Spinal cord (tissue), 10 donors: ENCODE data around the gene SMTNL2. TPM values are rescaled to one million over a fixed set of nuclear protein-coding genes. Genes with fewer than 3 reads are reported as not detected.

ENCODE experiments used
- DNase-seq, 6 donors: peaks; one replicate each; pipeline versions ENCODE4 v3.0.0 to v3.0.0-alpha.2; 2013 to 2015; ENCODE audit warnings: low spot score in 6 of 6, low read depth in 4 of 6
- H3K27ac ChIP-seq: one replicate; pipeline ENCODE4 v1.5.1; 2013; ENCODE audit warnings: low read depth, low read length, control low read depth
- H3K27me3 ChIP-seq: one replicate; pipeline ENCODE4 v1.6.1; 2013; ENCODE audit warnings: low read length; ENCODE audit not compliant: control insufficient read depth, insufficient read depth
- H3K36me3 ChIP-seq: one replicate; pipeline ENCODE4 v1.6.1; 2013; ENCODE audit warnings: low read length; ENCODE audit not compliant: control insufficient read depth, insufficient read depth
- H3K4me1 ChIP-seq: one replicate; pipeline ENCODE4 v1.6.1; 2013; ENCODE audit warnings: low read length; ENCODE audit not compliant: control insufficient read depth, insufficient read depth
- H3K4me3 ChIP-seq: one replicate; pipeline ENCODE4 v1.5.1; 2013; ENCODE audit warnings: low read depth, low read length, control low read depth
- H3K9me3 ChIP-seq: one replicate; pipeline ENCODE4 v1.6.1; 2013; ENCODE audit warnings: low read length; ENCODE audit not compliant: control insufficient read depth, insufficient read depth
- WGBS: methylation state at CpG from one replicate; pipeline ENCODE4 v1.1.5; 2013; ENCODE audit warnings: missing lambda C conversion rate; ENCODE audit not compliant: insufficient coverage; 5-methylcytosine and 5-hydroxymethylcytosine counted together
- polyA plus RNA-seq, 2 donors: library from polyadenylated mRNA; unstranded; fragments of 120-200 nt; gene quantifications; one replicate each; pipeline ENCODE4 v1.2.1, GENCODE V29; 2013; ENCODE audit not compliant: insufficient read length in 2 of 2
- total RNA-seq, 2 donors: library from RNA; depleted of rRNA in 1 of 2; stranded (reverse); fragments of 120-200 nt in 1 of 2; fragments of >200 nt in 1 of 2; gene quantifications; one replicate each; pipeline versions ENCODE4 v1.2.3 to v1.2.4, GENCODE V29; 2013 to 2014
- donor health status: healthy.

SMTNL2 gene
- total and polyA plus RNA-seq, 4 donors, result 5.1 to 33.9 (median 9.3) TPM

GRCh38 chr17:4607773-4608187, 23.5 kb downstream of the SMTNL2 start:
- no peak overlapping the region for H3K4me3 ChIP-seq
- no peaks in the 10 kb centered on the region for H3K27me3 ChIP-seq
- peaks cover 37% of the 10 kb centered on the region for H3K4me1 ChIP-seq
- peak in 3 of 6 donors; percentile 61 to 87 (median 85) for DNase-seq
- H3K36me3 ChIP-seq, result no peaks in the 10 kb centered on the region
- peak overlapping the region; percentile 77 for H3K27ac ChIP-seq
- WGBS, result 11% methylated on average over 5 of the region's 9 CpGs
- no peaks in the 10 kb centered on the region for H3K9me3 ChIP-seq

- Histone ChIP-seq H3K4me1 (peaks cover 29% of the 10 kb centered on the region), H3K36me3 (no peaks in the 10 kb centered on the region), H3K27ac (no peak overlapping the region), H3K4me3 (no peak overlapping the region), H3K9me3 (no peaks in the 10 kb centered on the region), H3K27me3 (no peaks in the 10 kb centered on the region)
- no peak for DNase-seq
- WGBS, result 97% methylated on average over 7 of the region's 7 CpGs
Observed at GRCh38 chr17:4609761-4610160, 25.4 kb downstream of the SMTNL2 start.

GRCh38 chr17:4610162-4610561, 25.8 kb downstream of the SMTNL2 start:
- Histone ChIP-seq H3K27ac (no peak overlapping the region), H3K27me3 (no peaks in the 10 kb centered on the region), H3K36me3 (no peaks in the 10 kb centered on the region), H3K9me3 (no peaks in the 10 kb centered on the region), H3K4me3 (no peak overlapping the region), H3K4me1 (peaks cover 28% of the 10 kb centered on the region)
- WGBS, result 90% methylated on average over 3 of the region's 5 CpGs
- DNase-seq, result no peak

GRCh38 chr17:4610656-4611055, 26.3 kb downstream of the SMTNL2 start:
- H3K36me3 ChIP-seq, result no peaks in the 10 kb centered on the region
- peaks cover 25% of the 10 kb centered on the region for H3K4me1 ChIP-seq
- WGBS, result 85% methylated on average over 3 of the region's 6 CpGs
- no peak overlapping the region for H3K27ac ChIP-seq
- no peaks in the 10 kb centered on the region for H3K27me3 ChIP-seq
- DNase-seq, result no peak
- no peak overlapping the region for H3K4me3 ChIP-seq
- no peaks in the 10 kb centered on the region for H3K9me3 ChIP-seq

- Histone ChIP-seq H3K9me3 (no peaks in the 10 kb centered on the region), H3K4me1 (no peaks in the 10 kb centered on the region), H3K4me3 (no peak overlapping the region), H3K27ac (no peak overlapping the region), H3K27me3 (no peaks in the 10 kb centered on the region), H3K36me3 (no peaks in the 10 kb centered on the region)
- 79% methylated on average over 9 of the region's 9 CpGs for WGBS
- DNase-seq, result no peak
Observed at GRCh38 chr17:4616476-4616875, 32.1 kb downstream of the SMTNL2 start.

- no peaks in the 10 kb centered on the region for H3K27me3 ChIP-seq
- no peak overlapping the region for H3K27ac ChIP-seq
- H3K9me3 ChIP-seq, result no peaks in the 10 kb centered on the region
- no peaks in the 10 kb centered on the region for H3K4me1 ChIP-seq
- H3K36me3 ChIP-seq, result no peaks in the 10 kb centered on the region
- DNase-seq, result no peak
- 80% methylated on average over 17 of the region's 17 CpGs for WGBS
- H3K4me3 ChIP-seq, result no peak overlapping the region
Observed at GRCh38 chr17:4617090-4617489, 32.8 kb downstream of the SMTNL2 start.

- DNase-seq, result no peak
- peak overlapping the region; percentile 7 for H3K27ac ChIP-seq
- 44% methylated on average over 10 of the region's 15 CpGs for WGBS
Observed at GRCh38 chr17:4617590-4618351, 33.4 kb downstream of the SMTNL2 start.

GRCh38 chr17:4620531-4621101, 36.3 kb downstream of the SMTNL2 start:
- WGBS, result 91% methylated on average over 4 of the region's 4 CpGs
- Histone ChIP-seq H3K4me1 (peaks cover under 1% of the 10 kb centered on the region), H3K4me3 (no peak overlapping the region), H3K36me3 (no peaks in the 10 kb centered on the region), H3K27ac (no peak overlapping the region), H3K27me3 (no peaks in the 10 kb centered on the region), H3K9me3 (peaks cover 4% of the 10 kb centered on the region)
- DNase-seq, result no peak

More at GRCh38 chr17:4617590-4618351, 33.4 kb downstream of the SMTNL2 start:
- Histone ChIP-seq H3K9me3 (peaks cover 4% of the 10 kb centered on the region), H3K36me3 (no peaks in the 10 kb centered on the region), H3K4me1 (no peaks in the 10 kb centered on the region), H3K4me3 (no peak overlapping the region), H3K27me3 (no peaks in the 10 kb centered on the region)

- no peak for DNase-seq
- no peaks in the 10 kb centered on the region for H3K27me3 ChIP-seq
- H3K27ac ChIP-seq, result no peak overlapping the region
- WGBS, result 94% methylated on average over 1 of the region's 1 CpG
- peaks cover 4% of the 10 kb centered on the region for H3K4me1 ChIP-seq
- H3K4me3 ChIP-seq, result no peak overlapping the region
- peaks cover 4% of the 10 kb centered on the region for H3K9me3 ChIP-seq
- no peaks in the 10 kb centered on the region for H3K36me3 ChIP-seq
Observed at GRCh38 chr17:4622375-4622774, 38.0 kb downstream of the SMTNL2 start.

GRCh38 chr17:4623249-4623648, 38.9 kb downstream of the SMTNL2 start:
- Histone ChIP-seq H3K9me3 (peaks cover 4% of the 10 kb centered on the region), H3K36me3 (no peaks in the 10 kb centered on the region), H3K4me1 (peaks cover 4% of the 10 kb centered on the region), H3K27ac (no peak overlapping the region), H3K27me3 (no peaks in the 10 kb centered on the region), H3K4me3 (no peak overlapping the region)
- WGBS, result no CpG with 5 or more reads among the region's 2 CpGs
- no peak for DNase-seq
